Activated T-cell treated with anti-CD3 and anti-CD28 coated beads for 1 hour (primary cell): ENCODE data around the gene FAM53B.
"Not testable (repeated sequence)": the region's sequence is repeated elsewhere in the genome, so short reads cannot be mapped to it uniquely, and the experiment has no call there.

Source experiments
- DNase-seq: peaks from one replicate; pipeline ENCODE4 v3.0.0-alpha.2; 2020; ENCODE audit warnings: low read depth

FAM53B gene

GRCh38 chr10:124744102-124745050 lies at the start of gene FAM53B:
Gene FAM53B, minus strand, starts transcription at chr10:124744378. Its CDS starts 37,665 bp downstream, at chr10:124706713.
- DNase-seq, result peak; percentile 72

DNA sequence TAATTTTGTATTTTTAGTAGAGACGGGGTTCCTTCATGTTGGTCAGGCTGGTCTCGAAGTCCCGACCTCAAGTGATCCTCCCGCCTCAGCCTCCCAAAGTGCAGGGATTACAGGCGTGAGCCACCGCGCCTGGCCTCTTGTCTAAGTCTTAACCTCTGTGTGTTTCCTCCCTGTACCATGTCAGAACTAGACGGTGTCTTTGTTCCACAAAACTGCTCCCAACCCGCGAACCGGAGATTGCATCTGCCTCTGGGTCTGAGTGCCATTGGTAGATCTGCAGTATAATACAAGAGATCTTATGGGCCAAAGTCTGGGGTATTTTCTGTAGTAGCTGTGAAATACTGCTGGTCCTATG lies 48.8 kb upstream of the FAM53B start:
- DNase-seq, result no peak

DNA sequence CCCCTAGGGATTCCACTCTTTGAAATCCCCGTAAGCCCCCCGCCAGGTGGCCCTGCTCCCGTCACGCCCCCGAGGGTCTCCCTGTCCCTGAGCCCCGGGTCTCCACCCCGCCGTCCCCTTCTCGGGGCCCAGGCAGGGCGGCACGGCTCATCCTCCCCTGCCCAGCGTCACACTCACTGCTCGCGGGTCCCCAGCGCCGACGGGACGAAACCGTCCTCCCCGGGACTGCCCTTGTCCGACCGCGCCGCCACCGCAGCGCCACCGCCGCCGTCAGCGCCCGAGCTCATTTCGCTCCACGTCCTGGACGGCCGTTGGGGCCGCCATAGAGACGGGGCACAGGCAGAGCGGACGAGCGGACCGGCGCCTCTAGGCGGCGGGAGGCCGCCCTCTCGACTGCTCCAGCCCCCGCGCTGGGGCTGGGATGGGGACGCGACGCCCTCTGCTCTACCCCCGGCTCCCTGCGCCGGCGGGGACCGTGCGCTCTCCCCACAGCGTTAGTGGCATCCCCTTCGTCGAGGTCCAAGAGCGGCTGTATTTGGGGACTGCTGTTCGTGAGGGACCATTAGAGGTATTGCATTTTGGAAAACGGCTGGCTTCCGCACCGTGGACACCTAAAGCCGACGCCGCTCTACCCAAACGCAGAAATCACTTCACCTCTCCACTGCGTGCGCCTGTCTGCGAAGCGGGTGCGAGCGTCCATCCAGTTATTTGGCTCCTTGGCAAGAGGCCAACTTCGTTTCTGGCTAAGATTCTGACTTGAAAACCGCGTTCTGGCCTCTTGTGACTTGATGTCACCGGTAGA lies 47.6 kb upstream of the FAM53B start, which contains the start of gene EEF1AKMT2:
TSS of gene EEF1AKMT2 (minus strand) at position 341 of the 802 bp plus-strand sequence. CDS start at position 287, 54 bp downstream.
- DNase-seq, result peak; percentile 71

DNA sequence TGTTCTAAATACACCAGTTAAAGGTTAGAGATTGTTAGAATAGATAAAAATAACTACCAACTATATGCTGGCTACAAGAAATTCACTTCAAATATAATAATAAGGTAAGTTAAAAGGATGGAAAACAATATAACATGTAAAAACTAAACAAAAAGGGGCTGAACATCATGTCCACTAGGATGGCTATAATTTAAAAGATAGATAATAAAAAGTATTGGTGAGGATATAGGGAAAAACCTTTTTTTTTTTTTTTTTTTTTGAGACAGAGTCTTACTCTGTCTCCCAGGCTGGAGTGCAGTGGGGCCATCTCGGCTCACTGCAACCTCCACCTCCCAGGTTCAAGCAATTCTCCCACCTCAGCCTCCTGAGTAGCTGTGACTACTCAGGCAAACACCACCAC lies 38.7 kb upstream of the FAM53B start:
- not testable (repeated sequence) for DNase-seq

GRCh38 chr10:124768791-124769190 lies 24.6 kb upstream of the FAM53B start:
- DNase-seq, result no peak

- DNase-seq, result no peak
Measured at GRCh38 chr10:124765256-124765655, 21.1 kb upstream of the FAM53B start.

DNA sequence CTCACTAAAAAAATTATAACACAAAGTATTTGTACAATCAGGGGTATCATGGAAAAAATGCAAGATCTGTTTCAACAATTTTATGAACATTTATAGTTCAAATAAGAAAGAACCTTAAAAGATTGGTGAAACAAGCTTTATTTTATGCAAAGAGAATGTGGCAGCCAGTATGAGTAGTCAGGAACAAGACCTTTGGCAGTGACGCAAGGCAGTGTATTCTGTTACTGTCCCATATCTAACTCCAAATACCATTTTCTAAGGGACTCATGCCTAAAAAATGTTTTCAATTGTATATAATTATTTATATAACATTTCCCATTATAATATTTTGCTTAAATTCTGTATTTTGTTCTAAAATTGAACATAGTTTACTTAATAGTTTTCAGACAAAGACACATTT lies 19.1 kb upstream of the FAM53B start:
- DNase-seq, result no peak

DNA sequence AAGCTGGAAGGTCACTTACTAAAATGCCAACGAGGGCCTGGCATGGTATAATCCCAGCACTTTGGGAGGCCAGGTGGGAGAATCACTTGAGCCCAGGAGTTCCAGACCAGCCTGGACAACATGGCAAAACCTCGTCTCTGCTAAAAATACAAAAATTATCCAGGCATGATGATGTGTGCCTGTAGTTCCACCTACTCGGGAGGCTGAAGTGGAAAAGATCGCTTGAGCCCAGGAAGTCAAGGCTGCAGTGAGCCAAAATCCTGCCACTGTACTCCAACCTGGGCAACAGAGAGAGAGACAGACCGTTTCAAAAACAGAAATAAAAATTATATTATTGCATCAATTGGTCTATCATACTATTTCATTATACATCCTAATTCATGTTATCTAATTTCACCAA lies 18.1 kb upstream of the FAM53B start:
- DNase-seq, result no peak

- no peak for DNase-seq
Measured at GRCh38 chr10:124756156-124756903, 12.2 kb upstream of the FAM53B start.

- DNase-seq, result no peak
Measured at GRCh38 chr10:124755581-124755980, 11.4 kb upstream of the FAM53B start.

DNA sequence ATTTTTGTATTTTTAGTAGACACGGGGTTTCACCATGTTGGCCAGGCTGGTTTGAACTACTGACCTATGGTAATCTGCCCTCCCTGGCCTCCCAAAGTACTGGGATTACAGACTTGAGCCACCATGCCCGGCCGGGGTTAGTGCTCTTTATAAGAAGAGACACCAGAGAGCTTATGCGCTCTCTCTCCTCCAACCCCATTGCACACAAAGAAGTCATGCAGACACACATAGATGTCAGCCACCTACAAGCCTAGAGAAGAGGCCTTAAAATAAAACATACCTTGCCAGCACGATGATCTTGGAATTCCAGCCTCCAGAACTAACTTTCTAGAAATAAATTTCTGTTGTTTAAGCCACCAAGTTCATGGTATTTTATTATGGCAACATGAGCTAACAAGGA lies 10.0 kb upstream of the FAM53B start:
- no peak for DNase-seq

DNA sequence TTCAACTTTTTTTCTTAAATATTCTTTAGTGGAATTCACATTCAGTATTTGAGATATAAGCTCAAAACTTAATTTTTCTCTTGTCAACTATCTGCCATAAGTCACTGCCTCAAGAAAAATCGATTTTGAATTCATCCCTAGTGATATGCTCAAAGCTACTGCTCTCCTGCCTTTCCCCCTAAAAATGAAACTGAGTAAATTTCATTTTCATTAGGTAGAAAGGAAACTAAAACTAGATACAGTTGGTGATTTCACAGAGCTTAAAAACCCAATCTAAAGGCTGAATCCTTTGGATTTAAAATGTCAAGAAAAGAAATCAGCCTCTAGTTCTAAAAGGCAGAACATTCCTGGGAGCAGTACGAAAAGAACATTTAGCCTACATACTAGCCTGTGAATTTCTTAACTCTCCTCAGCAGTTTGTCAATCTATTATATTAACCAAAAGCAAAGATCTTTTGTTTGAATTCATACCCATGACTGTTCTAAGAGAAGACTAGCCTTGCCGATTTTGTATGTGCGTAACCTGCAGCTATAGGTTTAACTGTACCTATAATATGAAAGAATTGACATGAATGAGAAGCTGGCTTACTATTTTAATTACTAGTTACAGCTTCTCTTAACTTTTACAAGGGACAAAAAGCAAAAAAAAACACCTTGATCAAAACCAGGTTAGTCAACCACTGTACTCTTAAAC lies 4.9 kb upstream of the FAM53B start:
- DNase-seq, result no peak

- DNase-seq, result no peak
Measured at GRCh38 chr10:124748166-124748565, 4.0 kb upstream of the FAM53B start.

- no peak for DNase-seq
Measured at GRCh38 chr10:124747745-124748144, 3.6 kb upstream of the FAM53B start.

DNA sequence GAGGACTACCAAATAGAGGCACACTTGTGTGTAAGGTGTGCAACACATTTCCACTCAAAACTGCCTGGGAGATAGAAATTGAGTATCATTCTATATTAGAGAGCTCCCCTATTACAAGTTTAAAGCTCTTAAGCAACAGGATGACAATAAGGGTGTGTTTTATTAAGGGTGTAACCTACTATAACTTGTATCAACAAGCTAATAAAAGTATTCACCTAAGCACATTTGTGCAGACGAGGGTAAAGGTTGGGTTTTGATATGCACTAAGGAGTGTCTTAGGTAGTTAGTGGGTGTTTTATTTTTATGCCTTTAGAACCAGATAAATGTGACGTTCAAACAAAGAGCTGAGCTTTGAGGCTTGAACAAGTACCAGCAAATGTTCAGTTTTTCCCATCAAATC lies 2.8 kb upstream of the FAM53B start:
- no peak for DNase-seq

DNA sequence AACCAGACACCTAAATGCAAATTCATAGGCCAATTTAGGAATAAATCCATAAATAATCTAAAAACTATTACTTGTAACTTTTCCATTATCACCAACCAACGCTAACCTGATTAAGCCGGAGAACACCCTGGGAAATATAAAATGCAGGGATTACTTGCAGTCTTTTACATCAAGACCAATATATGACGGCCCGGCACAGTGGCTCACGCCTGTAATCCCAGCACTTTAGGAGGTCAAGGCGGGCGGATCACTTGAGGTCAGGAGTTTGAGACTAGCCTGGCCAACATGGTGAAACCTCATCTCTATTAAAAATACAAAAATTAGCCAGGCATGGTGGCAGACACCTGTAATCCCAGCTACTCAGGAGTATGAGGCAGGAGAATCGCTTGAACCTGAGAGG lies 2.3 kb upstream of the FAM53B start:
- DNase-seq, result not testable (repeated sequence)

DNA sequence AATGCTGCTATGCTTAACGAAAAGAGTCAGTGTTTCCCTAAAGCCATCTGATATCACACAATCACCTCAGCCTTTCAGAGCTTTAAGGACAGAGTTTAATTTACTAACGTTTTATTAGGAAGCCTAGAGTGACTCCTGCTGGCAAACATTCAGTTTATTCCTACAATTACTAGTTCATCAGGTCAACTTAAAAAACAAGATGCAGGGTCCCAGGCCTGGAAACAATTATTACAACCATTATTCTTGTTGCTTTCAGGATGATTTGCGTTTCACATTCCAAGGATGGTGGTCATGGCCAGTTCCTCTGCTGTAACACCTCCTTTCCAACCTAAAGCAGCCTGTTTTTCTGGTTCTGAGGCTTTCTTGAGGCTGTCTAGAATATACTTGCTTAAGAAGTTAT lies 1.5 kb upstream of the FAM53B start:
- no peak for DNase-seq

GRCh38 chr10:124745252-124745651 lies 1.1 kb upstream of the FAM53B start:
- DNase-seq, result no peak

DNA sequence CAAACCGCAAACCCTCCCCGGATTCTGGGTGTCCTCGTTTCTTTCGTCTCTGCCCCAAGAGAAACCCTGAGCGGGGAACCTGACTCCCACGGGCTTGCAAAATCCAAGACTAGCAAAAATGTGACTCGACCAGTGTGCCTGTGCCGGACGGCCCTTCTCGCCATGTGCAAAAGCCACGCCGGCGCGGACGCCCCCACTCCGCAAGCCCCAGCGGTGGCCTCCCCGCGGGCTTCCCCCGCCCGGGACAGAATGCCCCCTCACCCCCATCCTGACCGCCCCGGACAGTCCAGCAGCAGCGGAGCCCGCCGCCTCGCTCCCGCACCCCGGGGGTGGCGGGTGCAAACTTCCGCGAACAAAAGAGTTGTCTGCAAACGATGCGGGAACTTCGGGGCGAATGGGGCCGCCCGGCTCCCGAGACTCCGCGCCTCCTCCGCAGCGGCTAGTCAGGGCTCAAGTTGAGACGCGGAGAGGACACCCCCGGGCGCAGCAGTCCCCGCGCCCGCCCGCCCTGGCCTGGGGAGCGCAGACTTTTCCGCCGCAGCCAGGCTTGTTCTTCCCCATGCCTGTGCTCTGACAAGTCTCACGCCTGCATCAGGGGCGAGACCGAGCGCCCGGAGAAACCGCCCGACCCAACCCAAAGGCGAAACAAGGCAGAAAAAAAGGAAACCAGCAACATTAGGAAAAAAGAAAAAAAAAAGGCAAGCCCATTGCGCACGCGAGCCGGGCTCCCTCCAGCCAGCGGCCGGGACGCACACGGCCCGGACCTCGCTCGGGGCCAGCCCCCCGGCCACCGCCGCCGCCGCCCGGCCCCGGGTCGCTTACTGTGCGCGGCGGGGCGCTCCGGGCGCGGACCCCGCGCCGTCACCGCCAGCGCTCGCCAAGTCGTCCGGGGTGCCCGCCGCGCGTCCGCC lies 732 bp downstream of the FAM53B start:
- no peak for DNase-seq

GRCh38 chr10:124742413-124743190 lies 1.6 kb downstream of the FAM53B start:
- no peak for DNase-seq
